Adrenal gland (tissue), 5 donors: Measurements from ENCODE around the gene ZNF831.

ENCODE experiments used
- CTCF ChIP-seq, 6 experiments: fragments of 450-650 bp in 4 of 6; fragments of 200-600 bp in 2 of 6; sonication (generic) in 1 of 6; IDR thresholded peaks; 1 replicate in 5 of 6; 2 replicates in 1 of 6; pipeline versions ENCODE4 v1.5.1 to v1.8.0; 2016 to 2021; ENCODE audit warnings: antibody characterized with exemption in 6 of 6, mild to moderate bottlenecking in 2 of 6, moderate library complexity in 1 of 6
- POLR2A ChIP-seq, 2 donors: fragments of 450-650 bp; IDR thresholded peaks; one replicate each; pipeline ENCODE4 v1.6.1; 2017; ENCODE audit warnings: antibody characterized with exemption in 2 of 2, mild to moderate bottlenecking in 2 of 2, moderate library complexity in 1 of 2
- donor health status: DM: no; HTN: no; CAD: no.

- TF ChIP-seq CTCF (IDR thresholded peaks at IDR 0.05) (no peak), POLR2A (IDR thresholded peaks at IDR 0.05) (no peak)
Observed at GRCh38 chr20:59176812-59177211, 13.2 kb downstream of the ZNF831 start.
